H9 (cell line): ENCODE results near the gene ANGPT4. TPM values are rescaled to one million over a fixed set of nuclear protein-coding genes. Genes with fewer than 3 reads are reported as not detected.
A peak's percentile ranks its signal among the peaks of the same experiment; 100 is the strongest.

Experiments
- DNase-seq: peaks from one replicate; pipeline ENCODE4 v3.0.0-alpha.2; 2017
- H2AFZ ChIP-seq: one replicate; pipeline ENCODE4 v1.6.1; 2013; ENCODE audit warnings: mild to moderate bottlenecking, low read length, control low read depth, moderate library complexity
- H2AK5ac ChIP-seq: 2 replicates; pipeline ENCODE4 v1.6.1; 2013; ENCODE audit warnings: low read length, control low read depth, mixed read lengths; ENCODE audit not compliant: insufficient read length
- H2BK120ac ChIP-seq: one replicate; pipeline ENCODE4 v1.6.1; 2013; ENCODE audit warnings: low read depth, mild to moderate bottlenecking, low read length, control low read depth, inconsistent platforms; ENCODE audit not compliant: poor library complexity, severe bottlenecking
- H2BK12ac ChIP-seq: 2 replicates; pipeline ENCODE4 v1.6.1; 2013; ENCODE audit warnings: low read length, control low read depth, mixed read lengths, low read depth; ENCODE audit not compliant: insufficient read length
- H2BK15ac ChIP-seq: 2 replicates; pipeline ENCODE4 v1.6.1; 2013; ENCODE audit warnings: low read depth, low read length, control low read depth
- H2BK20ac ChIP-seq: one replicate; pipeline ENCODE4 v1.6.1; 2013; ENCODE audit warnings: low read depth, mild to moderate bottlenecking, low read length, control low read depth, inconsistent platforms; ENCODE audit not compliant: poor library complexity, severe bottlenecking
- H2BK5ac ChIP-seq: 2 replicates; pipeline ENCODE4 v1.6.1; 2013; ENCODE audit warnings: low read length, control low read depth, mixed read lengths; ENCODE audit not compliant: insufficient read length
- H3K14ac ChIP-seq: 2 replicates; pipeline ENCODE4 v1.6.1; 2013; ENCODE audit warnings: low read length, control low read depth; ENCODE audit not compliant: insufficient read depth
- H3K18ac ChIP-seq: 2 replicates; pipeline ENCODE4 v1.6.1; 2013; ENCODE audit warnings: low read depth, mild to moderate bottlenecking, mixed read lengths, low read length, control low read depth; ENCODE audit not compliant: insufficient read length
- H3K23ac ChIP-seq: 2 replicates; pipeline ENCODE4 v1.6.1; 2013; ENCODE audit warnings: low read length, control low read depth, mixed read lengths, low read depth; ENCODE audit not compliant: insufficient read length
- H3K23me2 ChIP-seq: 2 replicates; pipeline ENCODE4 v1.6.1; 2013; ENCODE audit warnings: low read depth, mild to moderate bottlenecking, mixed read lengths, low read length, control low read depth; ENCODE audit not compliant: insufficient read length, poor library complexity, severe bottlenecking
- H3K27ac ChIP-seq: 2 replicates; pipeline ENCODE4 v1.5.1; 2013; ENCODE audit warnings: low read length, control low read depth, mixed read lengths, low read depth; ENCODE audit not compliant: insufficient read length
- H3K27me3 ChIP-seq: 2 replicates; pipeline ENCODE4 v1.6.1; 2013; ENCODE audit warnings: low read length, control low read depth, inconsistent platforms; ENCODE audit not compliant: insufficient read depth
- H3K4ac ChIP-seq: 2 replicates; pipeline ENCODE4 v1.6.1; 2013; ENCODE audit warnings: low read depth, mild to moderate bottlenecking, control low read depth, inconsistent platforms, low read length, moderate library complexity
- H3K4me1 ChIP-seq: 2 replicates; pipeline ENCODE4 v1.6.1; 2013; ENCODE audit warnings: low read length, control low read depth, inconsistent platforms; ENCODE audit not compliant: insufficient read depth
- H3K4me2 ChIP-seq: 2 replicates; pipeline ENCODE4 v1.6.1; 2013; ENCODE audit warnings: low read length, control low read depth, mixed read lengths; ENCODE audit not compliant: insufficient read length, insufficient read depth
- H3K56ac ChIP-seq: 2 replicates; pipeline ENCODE4 v1.6.1; 2013; ENCODE audit warnings: low read depth, mild to moderate bottlenecking, mixed read lengths, low read length, control low read depth; ENCODE audit not compliant: insufficient read length
- H3K79me1 ChIP-seq: 2 replicates; pipeline ENCODE4 v1.6.1; 2013; ENCODE audit warnings: low read depth, mild to moderate bottlenecking, moderate library complexity, low read length, control low read depth, inconsistent platforms; ENCODE audit not compliant: insufficient read depth, poor library complexity, severe bottlenecking
- H3K79me2 ChIP-seq: 2 replicates; pipeline ENCODE4 v1.6.1; 2013; ENCODE audit warnings: low read length, control low read depth, inconsistent platforms; ENCODE audit not compliant: insufficient read depth
- H3K9ac ChIP-seq: 2 replicates; pipeline ENCODE4 v1.6.1; 2013; ENCODE audit warnings: low read length, control low read depth, mixed read lengths; ENCODE audit not compliant: insufficient read length; ENCODE audit errors: extremely low read depth
- H3K9me3 ChIP-seq: one replicate; pipeline ENCODE4 v1.6.1; 2013; ENCODE audit warnings: low read depth, low read length, inconsistent platforms; ENCODE audit not compliant: control insufficient read depth
- H3T11ph ChIP-seq: one replicate; pipeline ENCODE4 v1.6.1; 2013; ENCODE audit warnings: mild to moderate bottlenecking, low read length, control low read depth, inconsistent platforms
- H4K20me1 ChIP-seq: one replicate; pipeline ENCODE4 v1.6.1; 2013; ENCODE audit not compliant: control insufficient read depth, insufficient read length, insufficient read depth
- H4K5ac ChIP-seq: 2 replicates; pipeline ENCODE4 v1.6.1; 2013; ENCODE audit warnings: low read depth, mild to moderate bottlenecking, mixed read lengths, low read length, control low read depth; ENCODE audit not compliant: insufficient read length
- H4K8ac ChIP-seq: replicated peaks from 2 replicates; pipeline ENCODE4 v1.6.1; 2013; ENCODE audit warnings: low read length, control low read depth, mixed read lengths, low read depth; ENCODE audit not compliant: insufficient read length
- H4K91ac ChIP-seq: 2 replicates; pipeline ENCODE4 v1.6.1; 2013; ENCODE audit warnings: low read depth, mild to moderate bottlenecking, moderate library complexity, mixed read lengths, low read length, control low read depth; ENCODE audit not compliant: insufficient read length
- H3K27ac Mint-ChIP-seq, 3 experiments: 2 replicates in 2 of 3; 3 replicates in 1 of 3; pipeline ENCODE4 v1.8.0; 2020 to 2021; ENCODE audit warnings: mixed read lengths in 3 of 3, mild to moderate bottlenecking in 1 of 3, moderate library complexity in 1 of 3
- H3K27me3 Mint-ChIP-seq: 2 replicates; pipeline ENCODE4 v1.8.0; 2021; ENCODE audit warnings: low read depth, mild to moderate bottlenecking, moderate library complexity, mixed read lengths
- H3K36me3 Mint-ChIP-seq, 3 experiments: 2 replicates in 2 of 3; 3 replicates in 1 of 3; pipeline ENCODE4 v1.8.0; 2020 to 2021; ENCODE audit warnings: low read depth in 3 of 3, mixed read lengths in 3 of 3; ENCODE audit not compliant: insufficient read depth in 1 of 3
- H3K4me1 Mint-ChIP-seq, 2 experiments: 2 replicates each; pipeline ENCODE4 v1.8.0; 2020; ENCODE audit warnings: mixed read lengths in 2 of 2
- H3K4me3 Mint-ChIP-seq, 2 experiments: 2 replicates in 1 of 2; 3 replicates in 1 of 2; pipeline ENCODE4 v1.8.0; 2020 to 2021; ENCODE audit warnings: mild to moderate bottlenecking in 2 of 2, mixed read lengths in 2 of 2, moderate library complexity in 1 of 2
- H3K9me3 Mint-ChIP-seq, 2 experiments: 2 replicates in 1 of 2; 3 replicates in 1 of 2; pipeline ENCODE4 v1.8.0; 2020; ENCODE audit warnings: mild to moderate bottlenecking in 2 of 2, mixed read lengths in 2 of 2, moderate library complexity in 1 of 2
- CTCF ChIP-seq: fragments of 200-600 bp; sonication (generic); conservative IDR thresholded peaks from 3 replicates; pipeline ENCODE4 v1.8.0; 2021; ENCODE audit warnings: antibody characterized with exemption, mild to moderate bottlenecking
- WGBS: extraction: QIAGEN DNeasy Blood & Tissue Kit; methylation state at CpG from one replicate; pipeline ENCODE4 v1.1.7; 2013; ENCODE audit warnings: missing lambda C conversion rate, low lambda C conversion rate, mixed read lengths; ENCODE audit not compliant: insufficient read length; ENCODE audit errors: extremely low coverage; 5-methylcytosine and 5-hydroxymethylcytosine counted together
- total RNA-seq: library from RNA; stranded (reverse); gene quantifications from 2 replicates; pipeline ENCODE4 v1.2.1, GENCODE V29; 2021

ANGPT4 gene
- total RNA-seq, 1 experiment from 2014 or later: 0.11 TPM

GRCh38 chr20:821731-822065, 94.4 kb downstream of the ANGPT4 start:
- Histone ChIP-seq H3K23me2 (no peaks in the 10 kb centered on the region), H2BK5ac (no peak overlapping the region), H3K23ac (no peak overlapping the region), H3K27ac (no peak overlapping the region), H4K5ac (no peak overlapping the region), H2AFZ (no peak overlapping the region), H3K9me3 (no peaks in the 10 kb centered on the region), H3K4me2 (no peak overlapping the region), H2AK5ac (no peak overlapping the region), H2BK12ac (no peak overlapping the region), H2BK20ac (no peak overlapping the region), H3K14ac (no peak overlapping the region), H3K56ac (no peak overlapping the region), H3K79me2 (no peaks in the 10 kb centered on the region), H3K18ac (no peak overlapping the region), H3K9ac (no peak overlapping the region), H4K20me1 (no peaks in the 10 kb centered on the region), H2BK120ac (no peak overlapping the region), H3K4me1 (no peaks in the 10 kb centered on the region), H4K8ac (peak overlapping the region; percentile 58), H3T11ph (no peak overlapping the region), H3K27me3 (no peaks in the 10 kb centered on the region), H3K4ac (no peak overlapping the region), H3K79me1 (no peaks in the 10 kb centered on the region), H4K91ac (no peak overlapping the region), H2BK15ac (no peak overlapping the region)
- TF ChIP-seq CTCF: no peak
- Mint-ChIP-seq H3K27ac (0 out of 7 replicates have a peak overlapping the region, but pooled peaks of 1 of the 3 experiments have one; percentile 18), H3K4me3 (no peak overlapping the region), H3K4me1 (peaks cover 9 to 18% of the 10 kb centered on the region in 2 experiments), H3K9me3 (peaks cover 5 to 12% of the 10 kb centered on the region in 2 experiments; a peak in 4 of 5 replicates), H3K27me3 (peaks cover 2% of the 10 kb centered on the region), H3K36me3 (peaks cover 0 to 4% (median 0%) of the 10 kb centered on the region in 3 experiments; a peak in 2 of 7 replicates)
- DNase-seq: no peak
- WGBS: no CpG with 5 or more reads among the region's 3 CpGs
